ENCODE results near the gene BCAT1.
A peak's percentile ranks its signal among the peaks of the same experiment; 100 is the strongest.

Gene BCAT1

GRCh38 chr12:24795699-24796347, 153.1 kb downstream of the BCAT1 start:
- Histone ChIP-seq H3K27ac (ENCODE audit: low read depth, low read length) (no peak overlapping the region), H2AFZ (ENCODE audit: low read length, unreplicated experiment) (peak overlapping the region; percentile 77)

GRCh38 chr12:24791622-24792021, 157.3 kb downstream of the BCAT1 start:
- no peaks in the 10 kb centered on the region for H3K79me2 ChIP-seq (ENCODE audit: control insufficient read depth, insufficient read depth, low read length, unreplicated experiment)
- no peak overlapping the region for H2AFZ ChIP-seq (ENCODE audit: low read length, unreplicated experiment)
- H3K4me3 ChIP-seq (ENCODE audit: low read depth, low read length): no peak overlapping the region
- H3K36me3 ChIP-seq (ENCODE audit: insufficient read depth, low read length): no peaks in the 10 kb centered on the region
- no peak overlapping the region for H3K27ac ChIP-seq (ENCODE audit: low read depth, low read length)
- no peaks in the 10 kb centered on the region for H3K4me1 ChIP-seq (ENCODE audit: control insufficient read depth, insufficient read depth, low read length, unreplicated experiment)
- peaks cover 7% of the 10 kb centered on the region; the same call in 1 of the 2 replicates for H3K27me3 ChIP-seq (ENCODE audit: insufficient read depth, low read length)

More at GRCh38 chr12:24795699-24796347, 153.1 kb downstream of the BCAT1 start:
- Histone ChIP-seq H3K4me1 (ENCODE audit: control insufficient read depth, insufficient read depth, low read length, unreplicated experiment) (no peaks in the 10 kb centered on the region), H3K36me3 (ENCODE audit: insufficient read depth, low read length) (no peaks in the 10 kb centered on the region), H3K27me3 (ENCODE audit: insufficient read depth, low read length) (no peaks in the 10 kb centered on the region), H3K79me2 (ENCODE audit: control insufficient read depth, insufficient read depth, low read length, unreplicated experiment) (no peaks in the 10 kb centered on the region), H3K4me3 (ENCODE audit: low read depth, low read length) (peak overlapping the region; percentile 72)

- Histone ChIP-seq H2AFZ (ENCODE audit: low read length, unreplicated experiment) (no peak overlapping the region), H3K4me3 (ENCODE audit: low read depth, low read length) (no peak overlapping the region)
These were observed 160.0 kb downstream of the BCAT1 start for GRCh38 chr12:24788886-24789285.

GRCh38 chr12:24780697-24781368, 168.1 kb downstream of the BCAT1 start:
- no peaks in the 10 kb centered on the region for H3K27me3 ChIP-seq (ENCODE audit: insufficient read depth, low read length)
- H3K4me1 ChIP-seq (ENCODE audit: control insufficient read depth, insufficient read depth, low read length, unreplicated experiment): peaks cover 23% of the 10 kb centered on the region
- H3K79me2 ChIP-seq (ENCODE audit: control insufficient read depth, insufficient read depth, low read length, unreplicated experiment): no peaks in the 10 kb centered on the region
- no peaks in the 10 kb centered on the region for H3K36me3 ChIP-seq (ENCODE audit: insufficient read depth, low read length)
- no peak overlapping the region for H3K4me3 ChIP-seq (ENCODE audit: low read depth, low read length)
- no peak overlapping the region for H3K27ac ChIP-seq (ENCODE audit: low read depth, low read length)
- H2AFZ ChIP-seq (ENCODE audit: low read length, unreplicated experiment): no peak overlapping the region

More at GRCh38 chr12:24788886-24789285, 160.0 kb downstream of the BCAT1 start:
- no peaks in the 10 kb centered on the region for H3K79me2 ChIP-seq (ENCODE audit: control insufficient read depth, insufficient read depth, low read length, unreplicated experiment)
- H3K27me3 ChIP-seq (ENCODE audit: insufficient read depth, low read length): peaks cover 7% of the 10 kb centered on the region; the same call in 1 of the 2 replicates
- H3K36me3 ChIP-seq (ENCODE audit: insufficient read depth, low read length): no peaks in the 10 kb centered on the region
- no peaks in the 10 kb centered on the region for H3K4me1 ChIP-seq (ENCODE audit: control insufficient read depth, insufficient read depth, low read length, unreplicated experiment)
- no peak overlapping the region for H3K27ac ChIP-seq (ENCODE audit: low read depth, low read length)

DNA sequence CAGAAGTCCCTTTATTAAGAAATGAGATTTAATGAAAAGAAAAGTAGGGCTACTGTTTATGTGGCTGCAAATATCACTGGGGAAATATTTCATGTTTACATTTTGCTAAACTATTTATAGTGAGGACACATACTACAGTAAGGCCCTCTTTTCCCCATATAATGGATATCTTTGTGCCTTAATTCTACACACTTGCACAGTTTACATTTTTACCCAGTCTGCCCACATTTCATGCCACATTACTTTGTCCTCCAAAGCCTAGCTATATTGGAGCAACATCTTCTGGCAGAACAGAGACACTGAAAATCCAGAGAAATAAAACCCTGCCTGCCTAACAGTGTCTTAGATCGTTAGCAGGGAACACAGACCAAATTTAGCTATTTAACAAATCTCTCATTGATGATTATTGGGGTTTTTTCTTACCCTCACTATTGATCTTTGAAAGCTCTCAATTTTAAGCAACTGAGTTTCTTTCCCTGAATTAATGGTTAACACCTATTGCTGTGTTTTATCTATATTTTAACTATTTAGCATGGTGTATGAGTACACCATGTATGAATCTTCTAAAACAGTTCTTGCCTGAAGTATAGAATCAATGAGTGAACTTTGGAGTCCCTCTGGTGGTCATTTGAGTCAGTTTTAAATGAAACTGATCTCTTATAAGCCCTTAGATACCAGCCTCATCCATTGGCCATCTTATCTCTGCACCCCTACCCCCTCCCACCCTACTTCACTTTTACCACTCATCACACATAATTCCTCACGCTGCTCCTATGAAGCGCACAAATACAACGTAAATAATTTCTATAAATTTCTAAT, 170.2 kb downstream of the BCAT1 start:
- Histone ChIP-seq H3K4me1 (ENCODE audit: control insufficient read depth, insufficient read depth, low read length, unreplicated experiment) (peaks cover 23% of the 10 kb centered on the region), H3K36me3 (ENCODE audit: insufficient read depth, low read length) (no peaks in the 10 kb centered on the region), H3K27me3 (ENCODE audit: insufficient read depth, low read length) (no peaks in the 10 kb centered on the region), H3K27ac (ENCODE audit: low read depth, low read length) (no peak overlapping the region), H3K4me3 (ENCODE audit: low read depth, low read length) (no peak overlapping the region), H2AFZ (ENCODE audit: low read length, unreplicated experiment) (no peak overlapping the region), H3K79me2 (ENCODE audit: control insufficient read depth, insufficient read depth, low read length, unreplicated experiment) (no peaks in the 10 kb centered on the region)

GRCh38 chr12:24777359-24777758, 171.5 kb downstream of the BCAT1 start:
- H3K36me3 ChIP-seq (ENCODE audit: insufficient read depth, low read length): no peaks in the 10 kb centered on the region
- no peaks in the 10 kb centered on the region for H3K79me2 ChIP-seq (ENCODE audit: control insufficient read depth, insufficient read depth, low read length, unreplicated experiment)
- peak overlapping the region; percentile 1 for H2AFZ ChIP-seq (ENCODE audit: low read length, unreplicated experiment)
- H3K4me3 ChIP-seq (ENCODE audit: low read depth, low read length): no peak overlapping the region
- H3K27ac ChIP-seq (ENCODE audit: low read depth, low read length): no peak overlapping the region
- no peaks in the 10 kb centered on the region for H3K27me3 ChIP-seq (ENCODE audit: insufficient read depth, low read length)
- peaks cover 23% of the 10 kb centered on the region for H3K4me1 ChIP-seq (ENCODE audit: control insufficient read depth, insufficient read depth, low read length, unreplicated experiment)

GRCh38 chr12:24776861-24777260, 172.0 kb downstream of the BCAT1 start:
- Histone ChIP-seq H2AFZ (ENCODE audit: low read length, unreplicated experiment) (peak overlapping the region; percentile 1), H3K79me2 (ENCODE audit: control insufficient read depth, insufficient read depth, low read length, unreplicated experiment) (no peaks in the 10 kb centered on the region), H3K36me3 (ENCODE audit: insufficient read depth, low read length) (no peaks in the 10 kb centered on the region), H3K4me3 (ENCODE audit: low read depth, low read length) (no peak overlapping the region), H3K27ac (ENCODE audit: low read depth, low read length) (no peak overlapping the region), H3K4me1 (ENCODE audit: control insufficient read depth, insufficient read depth, low read length, unreplicated experiment) (peaks cover 23% of the 10 kb centered on the region), H3K27me3 (ENCODE audit: insufficient read depth, low read length) (no peaks in the 10 kb centered on the region)

- Histone ChIP-seq H3K79me2 (ENCODE audit: control insufficient read depth, insufficient read depth, low read length, unreplicated experiment) (no peaks in the 10 kb centered on the region), H3K36me3 (ENCODE audit: insufficient read depth, low read length) (no peaks in the 10 kb centered on the region), H2AFZ (ENCODE audit: low read length, unreplicated experiment) (no peak overlapping the region), H3K4me3 (ENCODE audit: low read depth, low read length) (no peak overlapping the region), H3K27ac (ENCODE audit: low read depth, low read length) (no peak overlapping the region), H3K27me3 (ENCODE audit: insufficient read depth, low read length) (no peaks in the 10 kb centered on the region), H3K4me1 (ENCODE audit: control insufficient read depth, insufficient read depth, low read length, unreplicated experiment) (peaks cover 35% of the 10 kb centered on the region)
These were observed 173.8 kb downstream of the BCAT1 start for GRCh38 chr12:24775073-24775472.

DNA sequence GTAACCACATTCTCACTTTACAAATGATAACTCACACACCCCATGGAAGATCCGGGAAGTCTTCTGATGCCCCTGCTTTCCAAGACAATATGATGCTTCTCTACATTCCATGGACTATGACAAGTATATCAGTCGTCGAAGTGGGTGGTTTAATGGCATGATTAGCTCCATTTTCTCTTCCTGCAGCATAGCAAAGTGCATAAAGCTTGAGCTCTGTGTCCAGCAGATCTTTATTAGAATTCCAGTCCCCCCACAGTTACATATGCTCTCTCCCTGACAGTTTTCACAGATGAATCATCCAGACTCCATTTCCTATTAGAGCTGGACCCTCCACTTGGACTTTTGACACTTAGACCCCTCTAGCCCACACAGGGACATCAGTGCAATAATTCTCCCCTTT, 174.9 kb downstream of the BCAT1 start:
- Histone ChIP-seq H3K79me2 (ENCODE audit: control insufficient read depth, insufficient read depth, low read length, unreplicated experiment) (no peaks in the 10 kb centered on the region), H3K27ac (ENCODE audit: low read depth, low read length) (no peak overlapping the region), H3K4me1 (ENCODE audit: control insufficient read depth, insufficient read depth, low read length, unreplicated experiment) (peaks cover 38% of the 10 kb centered on the region), H3K36me3 (ENCODE audit: insufficient read depth, low read length) (no peaks in the 10 kb centered on the region), H2AFZ (ENCODE audit: low read length, unreplicated experiment) (no peak overlapping the region), H3K4me3 (ENCODE audit: low read depth, low read length) (no peak overlapping the region), H3K27me3 (ENCODE audit: insufficient read depth, low read length) (no peaks in the 10 kb centered on the region)

GRCh38 chr12:24772813-24773212, 176.1 kb downstream of the BCAT1 start:
- H3K27ac ChIP-seq (ENCODE audit: low read depth, low read length): no peak overlapping the region
- no peaks in the 10 kb centered on the region for H3K79me2 ChIP-seq (ENCODE audit: control insufficient read depth, insufficient read depth, low read length, unreplicated experiment)
- H3K27me3 ChIP-seq (ENCODE audit: insufficient read depth, low read length): no peaks in the 10 kb centered on the region
- H3K4me3 ChIP-seq (ENCODE audit: low read depth, low read length): no peak overlapping the region
- H3K36me3 ChIP-seq (ENCODE audit: insufficient read depth, low read length): no peaks in the 10 kb centered on the region
- H2AFZ ChIP-seq (ENCODE audit: low read length, unreplicated experiment): no peak overlapping the region
- H3K4me1 ChIP-seq (ENCODE audit: control insufficient read depth, insufficient read depth, low read length, unreplicated experiment): peaks cover 31% of the 10 kb centered on the region
